OCI-LY1 (cell line): Measurements from ENCODE around the gene TRRAP.

Source experiments
- EZH2 ChIP-seq: fragments of 200-600 bp; sonication (generic), shearing (Covaris generic); IDR thresholded peaks from 2 replicates; pipeline ENCODE4 v1.8.0; 2017; ENCODE audit warnings: borderline replicate concordance, mixed run types, mild to moderate bottlenecking, antibody characterized with exemption, low read length, moderate library complexity, mixed read lengths
- TF ChIP-seq, protein P1 (sequence below): fragments of 200-600 bp; sonication (generic), shearing (Covaris generic); IDR thresholded peaks from 2 replicates; pipeline ENCODE4 v1.5.1; 2017; ENCODE audit warnings: mild to moderate bottlenecking, antibody characterized with exemption, low read length, moderate library complexity, mixed read lengths

DNA sequence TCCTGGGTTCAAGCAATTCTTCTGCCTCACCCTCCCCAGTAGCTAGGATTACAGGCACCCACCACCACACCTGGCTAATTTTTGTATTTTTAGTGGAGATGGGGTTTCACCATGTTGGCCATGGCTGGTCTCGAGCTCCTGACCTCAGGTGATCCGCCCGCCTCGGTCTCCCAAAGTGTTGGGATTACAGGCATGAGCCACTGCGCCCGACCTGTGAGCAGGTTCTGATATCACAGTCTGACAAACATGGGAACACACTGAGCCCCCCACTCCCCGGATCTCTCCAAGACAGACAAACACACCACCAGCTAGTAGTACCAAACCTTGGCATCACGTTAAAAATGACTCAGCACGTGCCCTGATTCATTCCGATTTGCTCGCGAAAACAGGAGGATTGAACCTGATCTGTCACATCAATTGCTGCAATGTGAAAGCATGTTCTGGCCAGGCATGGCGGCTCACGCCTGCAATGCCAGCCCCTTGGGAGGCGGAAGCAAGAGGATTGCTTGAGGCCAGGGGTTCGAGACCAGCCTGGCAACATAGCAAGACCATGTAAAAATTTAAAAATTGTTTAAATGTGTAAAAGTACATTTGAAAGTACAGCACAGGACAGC lies 159.1 kb downstream of the TRRAP start:
- TF ChIP-seq EZH2, result no peak
- TF ChIP-seq, protein P1, sequence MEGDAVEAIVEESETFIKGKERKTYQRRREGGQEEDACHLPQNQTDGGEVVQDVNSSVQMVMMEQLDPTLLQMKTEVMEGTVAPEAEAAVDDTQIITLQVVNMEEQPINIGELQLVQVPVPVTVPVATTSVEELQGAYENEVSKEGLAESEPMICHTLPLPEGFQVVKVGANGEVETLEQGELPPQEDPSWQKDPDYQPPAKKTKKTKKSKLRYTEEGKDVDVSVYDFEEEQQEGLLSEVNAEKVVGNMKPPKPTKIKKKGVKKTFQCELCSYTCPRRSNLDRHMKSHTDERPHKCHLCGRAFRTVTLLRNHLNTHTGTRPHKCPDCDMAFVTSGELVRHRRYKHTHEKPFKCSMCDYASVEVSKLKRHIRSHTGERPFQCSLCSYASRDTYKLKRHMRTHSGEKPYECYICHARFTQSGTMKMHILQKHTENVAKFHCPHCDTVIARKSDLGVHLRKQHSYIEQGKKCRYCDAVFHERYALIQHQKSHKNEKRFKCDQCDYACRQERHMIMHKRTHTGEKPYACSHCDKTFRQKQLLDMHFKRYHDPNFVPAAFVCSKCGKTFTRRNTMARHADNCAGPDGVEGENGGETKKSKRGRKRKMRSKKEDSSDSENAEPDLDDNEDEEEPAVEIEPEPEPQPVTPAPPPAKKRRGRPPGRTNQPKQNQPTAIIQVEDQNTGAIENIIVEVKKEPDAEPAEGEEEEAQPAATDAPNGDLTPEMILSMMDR, result no peak
